ENCODE data around the gene ABHD17A.

GRCh38 chr19:1914826-1915341 is 29.6 kb upstream of the ABHD17A start:
- TF ChIP-seq CTCF (IDR thresholded peaks at IDR 0.05) (no peak), POLR2A (IDR thresholded peaks at IDR 0.05) (no peak)

All from uterus (tissue), 2 donors.